VCaP (cell line): ENCODE measurements around the gene SEMA5B.
A peak's percentile ranks its signal among the peaks of the same experiment; 100 is the strongest.

Experiments used
- H3K27ac ChIP-seq: fragments of 450-650 bp; 2 replicates; pipeline ENCODE4 v1.5.1; 2017
- TF ChIP-seq, protein P1 (sequence below): fragments of 450-650 bp; conservative IDR thresholded peaks from 2 replicates; pipeline ENCODE4 v1.5.1; 2017; ENCODE audit warnings: mild to moderate bottlenecking, moderate library complexity

Gene SEMA5B

DNA sequence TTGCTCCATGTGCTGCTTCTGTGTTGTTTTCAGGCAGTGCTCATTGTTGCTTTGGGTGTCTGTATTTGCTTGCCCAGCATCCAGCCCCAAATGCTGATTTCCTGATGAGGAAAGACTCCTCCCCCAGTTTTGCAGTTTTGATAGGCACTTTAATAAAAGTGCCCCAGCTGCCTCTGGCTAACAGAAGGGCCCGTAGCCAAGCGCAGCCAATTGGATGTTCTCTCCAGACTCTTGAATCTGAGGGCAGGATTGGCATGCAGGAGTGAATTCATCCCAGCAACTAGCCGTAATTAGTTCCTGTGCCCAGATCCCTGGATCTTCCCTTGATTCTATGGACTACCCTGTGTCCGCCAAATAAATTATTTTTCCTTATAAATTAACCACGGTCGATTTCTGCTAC, 14.8 kb upstream of the SEMA5B start:
- H3K27ac ChIP-seq, result no peak overlapping the region
- TF ChIP-seq, protein P1, sequence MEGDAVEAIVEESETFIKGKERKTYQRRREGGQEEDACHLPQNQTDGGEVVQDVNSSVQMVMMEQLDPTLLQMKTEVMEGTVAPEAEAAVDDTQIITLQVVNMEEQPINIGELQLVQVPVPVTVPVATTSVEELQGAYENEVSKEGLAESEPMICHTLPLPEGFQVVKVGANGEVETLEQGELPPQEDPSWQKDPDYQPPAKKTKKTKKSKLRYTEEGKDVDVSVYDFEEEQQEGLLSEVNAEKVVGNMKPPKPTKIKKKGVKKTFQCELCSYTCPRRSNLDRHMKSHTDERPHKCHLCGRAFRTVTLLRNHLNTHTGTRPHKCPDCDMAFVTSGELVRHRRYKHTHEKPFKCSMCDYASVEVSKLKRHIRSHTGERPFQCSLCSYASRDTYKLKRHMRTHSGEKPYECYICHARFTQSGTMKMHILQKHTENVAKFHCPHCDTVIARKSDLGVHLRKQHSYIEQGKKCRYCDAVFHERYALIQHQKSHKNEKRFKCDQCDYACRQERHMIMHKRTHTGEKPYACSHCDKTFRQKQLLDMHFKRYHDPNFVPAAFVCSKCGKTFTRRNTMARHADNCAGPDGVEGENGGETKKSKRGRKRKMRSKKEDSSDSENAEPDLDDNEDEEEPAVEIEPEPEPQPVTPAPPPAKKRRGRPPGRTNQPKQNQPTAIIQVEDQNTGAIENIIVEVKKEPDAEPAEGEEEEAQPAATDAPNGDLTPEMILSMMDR, result no peak

DNA sequence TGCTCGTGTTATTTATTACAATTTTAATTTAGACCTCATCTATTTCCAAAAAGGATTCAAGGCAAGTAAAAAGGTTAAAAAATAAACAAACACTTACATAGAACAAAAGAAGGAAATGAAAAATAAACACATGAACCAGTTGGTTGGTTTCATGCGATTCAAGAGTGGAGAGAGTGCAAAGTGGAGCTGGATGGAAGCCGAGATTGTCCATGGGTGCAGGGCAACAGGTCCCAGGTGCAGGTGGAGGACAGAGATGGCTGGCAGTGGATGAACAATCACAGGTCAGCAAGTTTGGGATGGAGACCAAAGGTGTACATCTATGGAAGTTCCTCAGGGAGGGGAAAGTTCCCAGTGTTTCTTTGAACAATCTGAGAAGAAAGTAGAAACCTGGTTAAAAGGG, 11.6 kb upstream of the SEMA5B start:
- TF ChIP-seq, protein P1, result no peak

DNA sequence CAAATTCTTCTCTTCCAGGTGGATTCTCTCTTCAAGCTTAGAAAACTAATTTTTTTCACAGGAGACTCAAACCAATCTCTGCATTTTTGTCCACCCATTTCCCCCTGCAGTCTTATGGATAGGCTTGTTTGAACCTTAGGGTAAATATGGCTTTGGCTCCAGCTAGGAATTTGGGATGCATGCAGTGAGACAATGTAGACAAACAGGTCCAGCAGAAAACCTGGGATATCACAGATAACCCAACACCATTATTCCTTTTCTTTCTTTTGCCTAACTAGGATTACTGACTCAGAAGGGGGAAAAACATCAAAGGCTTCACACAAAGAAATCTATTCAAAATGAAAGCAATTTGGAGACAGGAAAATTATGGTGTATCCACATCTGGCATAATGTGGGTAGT, 11.2 kb upstream of the SEMA5B start:
- H3K27ac ChIP-seq, result peak overlapping the region; percentile 47
- TF ChIP-seq, protein P1, result no peak

More for the DNA sequence above, 11.6 kb upstream of the SEMA5B start:
- peak overlapping the region; percentile 47 for H3K27ac ChIP-seq

DNA sequence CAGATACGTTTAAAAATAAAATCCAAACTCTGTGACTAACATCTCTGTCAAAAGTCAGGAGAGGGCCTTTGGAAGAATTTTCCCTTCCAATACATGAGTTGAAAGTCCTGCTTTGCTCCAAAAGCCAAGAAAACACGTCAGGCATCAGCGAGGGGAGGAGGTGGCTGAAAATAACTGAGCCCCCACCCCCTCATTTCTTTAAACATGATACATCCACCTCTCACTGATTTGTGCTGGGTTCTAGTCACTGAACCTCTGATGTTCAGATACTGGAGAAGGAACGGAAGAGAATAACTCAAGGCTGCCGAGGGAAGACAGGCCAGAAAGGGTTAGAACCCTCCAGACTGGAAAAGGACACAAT, 9.4 kb upstream of the SEMA5B start:
- TF ChIP-seq, protein P1, result no peak
- H3K27ac ChIP-seq, result no peak overlapping the region

DNA sequence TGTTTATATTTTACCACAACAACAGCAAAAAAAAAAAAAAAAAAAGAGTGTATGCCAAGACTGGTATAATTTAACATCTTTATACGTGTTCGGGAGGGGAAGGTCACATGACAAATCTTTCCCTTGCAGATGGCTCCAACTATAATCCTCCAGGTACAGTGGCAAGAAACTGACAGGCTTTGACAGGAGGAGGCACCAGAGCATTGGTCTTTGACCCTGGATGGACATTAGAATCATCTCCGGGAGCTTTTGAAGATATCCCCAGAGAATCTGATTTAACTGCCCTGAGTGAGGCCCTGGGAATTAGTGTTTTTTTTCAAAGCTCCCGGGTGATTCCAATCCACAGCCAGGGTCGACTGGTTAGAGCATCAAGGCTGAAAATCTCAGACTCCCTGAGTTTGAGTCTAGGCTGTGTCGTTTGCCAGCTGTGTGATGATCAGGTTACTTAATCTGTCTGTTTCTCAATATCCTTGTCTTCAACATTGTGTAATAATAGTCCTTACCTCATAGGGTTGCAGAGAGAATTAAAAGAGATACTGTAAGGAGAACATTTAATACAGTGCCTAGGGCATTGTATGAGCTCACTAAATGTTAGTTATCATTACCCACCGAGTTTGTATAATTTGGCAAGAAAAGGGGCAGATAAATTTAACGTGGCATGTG, 8.9 kb upstream of the SEMA5B start:
- TF ChIP-seq, protein P1, result no peak
- H3K27ac ChIP-seq, result no peak overlapping the region

DNA sequence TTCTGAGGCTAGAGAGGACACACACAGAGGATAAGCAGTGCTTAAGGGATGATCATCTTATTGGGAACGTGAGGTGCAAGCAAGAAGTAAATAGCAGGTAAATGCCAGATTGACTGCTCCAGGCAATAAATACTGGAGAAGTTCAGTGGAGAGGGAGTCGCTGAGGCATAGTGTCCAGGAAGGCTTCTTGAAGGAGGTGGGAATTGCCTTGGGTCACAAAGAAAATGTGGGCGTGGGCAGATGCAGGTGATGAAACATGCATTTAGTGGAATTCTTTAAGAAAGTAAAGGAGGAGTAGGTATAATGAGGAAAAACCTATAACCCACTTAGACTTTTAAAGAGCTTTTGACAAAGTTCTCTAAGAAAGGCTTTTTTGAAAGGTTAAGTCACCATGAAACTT, 7.4 kb upstream of the SEMA5B start:
- TF ChIP-seq, protein P1, result no peak
- H3K27ac ChIP-seq, result no peak overlapping the region

DNA sequence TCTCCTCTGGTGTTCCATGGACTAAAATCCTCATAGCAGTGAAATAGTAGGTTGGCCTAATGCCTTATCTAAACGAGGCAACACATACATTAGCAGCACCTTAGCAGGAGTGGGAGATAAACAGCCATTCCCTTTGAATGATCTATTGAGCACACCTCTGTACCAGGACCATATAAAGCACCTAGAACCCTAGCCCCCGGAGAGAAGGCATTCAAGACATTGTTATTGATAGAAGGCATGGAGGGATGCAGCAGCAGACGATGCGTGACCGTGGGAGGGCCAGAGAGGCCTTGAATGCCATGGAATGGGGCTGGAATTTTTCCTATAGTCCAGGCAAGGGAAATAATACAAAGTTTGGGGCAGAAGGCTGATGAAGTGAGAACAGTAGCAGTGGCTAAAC, 6.6 kb upstream of the SEMA5B start:
- H3K27ac ChIP-seq, result no peak overlapping the region
- TF ChIP-seq, protein P1, result no peak
